ENCODE measurements around the gene MSANTD2.
A peak's percentile ranks its signal among the peaks of the same experiment; 100 is the strongest.

MSANTD2 gene

GRCh38 chr11:124784051-124784450 lies 16.2 kb downstream of the MSANTD2 start:
- no peak for ATAC-seq (ENCODE audit: low read depth)
- TF ChIP-seq CTCF (IDR thresholded peaks at IDR 0.05; ENCODE audit: poor library complexity, severe bottlenecking), result no peak
- Histone ChIP-seq H3K4me1 (ENCODE audit: insufficient read depth, poor library complexity, severe bottlenecking) (no peaks in the 10 kb centered on the region), H3K27me3 (ENCODE audit: insufficient read depth, poor library complexity, severe bottlenecking) (no peaks in the 10 kb centered on the region), H3K27ac (ENCODE audit: poor library complexity, severe bottlenecking) (no peak overlapping the region), H3K4me3 (ENCODE audit: severe bottlenecking) (no peak overlapping the region), H3K9me3 (ENCODE audit: severe bottlenecking) (no peaks in the 10 kb centered on the region), H3K36me3 (ENCODE audit: low read depth) (peaks cover 11% of the 10 kb centered on the region; the same call in 1 of the 2 replicates)
- DNase-seq (ENCODE audit: low spot score), result no peak

GRCh38 chr11:124783002-124783401 lies 17.2 kb downstream of the MSANTD2 start:
- no peak for TF ChIP-seq CTCF (IDR thresholded peaks at IDR 0.05; ENCODE audit: poor library complexity, severe bottlenecking)
- DNase-seq (ENCODE audit: low spot score) (no peak), ATAC-seq (ENCODE audit: low read depth) (no peak)
- H3K4me3 ChIP-seq (ENCODE audit: severe bottlenecking), result no peak overlapping the region
- H3K27me3 ChIP-seq (ENCODE audit: insufficient read depth, poor library complexity, severe bottlenecking), result no peaks in the 10 kb centered on the region
- H3K27ac ChIP-seq (ENCODE audit: poor library complexity, severe bottlenecking), result no peak overlapping the region
- peaks cover 13% of the 10 kb centered on the region; the same call in 1 of the 2 replicates for H3K36me3 ChIP-seq (ENCODE audit: low read depth)
- no peaks in the 10 kb centered on the region for H3K9me3 ChIP-seq (ENCODE audit: severe bottlenecking)
- H3K4me1 ChIP-seq (ENCODE audit: insufficient read depth, poor library complexity, severe bottlenecking), result no peaks in the 10 kb centered on the region

- no peak overlapping the region for H3K27ac ChIP-seq (ENCODE audit: poor library complexity, severe bottlenecking)
- H3K4me1 ChIP-seq (ENCODE audit: insufficient read depth, poor library complexity, severe bottlenecking), result no peaks in the 10 kb centered on the region
- H3K27me3 ChIP-seq (ENCODE audit: insufficient read depth, poor library complexity, severe bottlenecking), result no peaks in the 10 kb centered on the region
- H3K4me3 ChIP-seq (ENCODE audit: severe bottlenecking), result no peak overlapping the region
- DNase-seq (ENCODE audit: low spot score) (no peak), ATAC-seq (ENCODE audit: low read depth) (no peak)
- TF ChIP-seq CTCF (IDR thresholded peaks at IDR 0.05; ENCODE audit: poor library complexity, severe bottlenecking), result no peak
- peaks cover 18% of the 10 kb centered on the region; the same call in 1 of the 2 replicates for H3K36me3 ChIP-seq (ENCODE audit: low read depth)
- no peaks in the 10 kb centered on the region for H3K9me3 ChIP-seq (ENCODE audit: severe bottlenecking)
Observed at GRCh38 chr11:124779568-124779967, 20.6 kb downstream of the MSANTD2 start.

GRCh38 chr11:124778281-124778680 lies 21.9 kb downstream of the MSANTD2 start:
- peaks cover 25% of the 10 kb centered on the region for H3K36me3 ChIP-seq (ENCODE audit: low read depth)
- ATAC-seq (ENCODE audit: low read depth), result no peak

More at GRCh38 chr11:124778281-124778680, 21.9 kb downstream of the MSANTD2 start:
- H3K4me3 ChIP-seq (ENCODE audit: severe bottlenecking), result no peak overlapping the region
- H3K4me1 ChIP-seq (ENCODE audit: insufficient read depth, poor library complexity, severe bottlenecking), result no peaks in the 10 kb centered on the region
- H3K27me3 ChIP-seq (ENCODE audit: insufficient read depth, poor library complexity, severe bottlenecking), result no peaks in the 10 kb centered on the region
- peak; percentile 21 for TF ChIP-seq CTCF (IDR thresholded peaks at IDR 0.05; ENCODE audit: poor library complexity, severe bottlenecking)
- no peaks in the 10 kb centered on the region for H3K9me3 ChIP-seq (ENCODE audit: severe bottlenecking)
- no peak overlapping the region for H3K27ac ChIP-seq (ENCODE audit: poor library complexity, severe bottlenecking)
- DNase-seq (ENCODE audit: low spot score), result no peak
